Cortex of kidney (tissue), 1 donor: ENCODE data around the gene REN.

Experiments used
- DNase-seq: peaks from one replicate; lab custom pipeline; 2025; lab: John Stamatoyannopoulos, UW

REN gene

GRCh38 chr1:204130981-204131892 is 34.9 kb downstream of the REN start:
- no peak for DNase-seq

DNA sequence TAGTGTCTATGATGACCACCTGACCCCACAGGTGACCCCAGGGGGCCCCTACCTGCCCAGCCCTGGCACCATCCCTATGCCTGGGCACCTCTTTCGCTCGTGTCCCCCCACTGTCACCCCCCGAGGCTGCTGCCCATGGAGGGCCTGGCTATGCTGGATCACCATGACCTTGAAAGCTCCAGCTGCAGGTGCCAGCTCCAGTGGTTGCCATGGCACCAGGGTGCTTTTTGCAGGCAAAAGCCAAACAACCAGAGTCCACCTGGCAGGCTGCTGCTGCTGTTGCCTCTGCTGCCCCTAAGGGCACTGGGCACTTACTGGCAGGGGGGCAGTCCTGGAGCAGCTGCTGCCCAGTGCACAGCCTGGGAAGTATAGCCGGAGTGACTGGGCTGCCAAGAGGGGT is 36.0 kb downstream of the REN start:
- no peak for DNase-seq

DNA sequence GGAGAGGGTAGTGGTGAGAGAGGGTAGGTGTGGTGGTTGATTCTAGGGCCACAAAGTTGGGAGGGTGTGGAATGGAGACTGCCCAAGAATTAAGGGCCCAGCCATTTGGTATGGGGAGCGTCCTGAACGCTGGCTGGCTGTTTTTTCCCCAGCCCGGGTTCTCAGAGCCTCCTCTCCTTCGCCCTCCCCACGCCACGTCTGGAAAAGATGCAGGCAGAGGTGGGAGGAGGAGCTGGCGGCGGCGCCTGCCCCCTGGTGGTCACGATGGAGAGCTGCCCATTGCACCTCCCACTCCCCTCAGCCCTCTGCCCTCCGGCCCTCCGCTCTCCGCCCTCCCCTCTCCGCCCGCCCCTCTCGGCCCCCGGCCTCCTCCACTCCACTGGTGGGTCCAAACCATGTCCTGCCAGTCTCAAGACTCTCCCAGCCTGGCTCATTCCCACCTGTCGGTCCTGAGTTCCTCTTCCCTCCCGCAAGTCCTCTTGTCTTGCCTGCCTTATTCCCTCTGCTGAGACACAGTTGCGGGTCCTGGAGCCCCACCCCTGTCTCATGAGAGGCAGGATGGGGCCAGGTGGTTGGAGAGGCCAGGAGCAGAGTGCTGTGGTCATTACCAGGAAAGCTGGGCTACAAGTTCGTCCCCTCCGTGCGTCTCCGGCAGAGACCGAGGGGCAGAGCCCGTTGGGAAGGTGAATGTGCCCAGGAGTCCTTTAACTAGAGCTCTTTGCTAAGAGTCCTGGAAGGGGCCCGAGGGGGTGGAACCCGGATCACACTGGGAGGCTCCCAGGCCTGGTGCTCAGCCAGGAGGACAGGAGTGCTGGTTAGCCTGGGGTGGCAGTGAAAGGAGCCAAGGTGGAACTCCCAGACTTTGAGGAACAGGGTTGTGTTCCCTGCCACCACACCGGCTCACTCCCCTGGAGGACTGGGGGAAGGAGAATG is 36.9 kb downstream of the REN start:
- peak; percentile 35 for DNase-seq

- no peak for DNase-seq
Observed at GRCh38 chr1:204128464-204128963, 37.6 kb downstream of the REN start.

GRCh38 chr1:204127597-204128242 is 38.4 kb downstream of the REN start:
- no peak for DNase-seq

GRCh38 chr1:204126956-204127355 is 39.2 kb downstream of the REN start:
- no peak for DNase-seq

DNA sequence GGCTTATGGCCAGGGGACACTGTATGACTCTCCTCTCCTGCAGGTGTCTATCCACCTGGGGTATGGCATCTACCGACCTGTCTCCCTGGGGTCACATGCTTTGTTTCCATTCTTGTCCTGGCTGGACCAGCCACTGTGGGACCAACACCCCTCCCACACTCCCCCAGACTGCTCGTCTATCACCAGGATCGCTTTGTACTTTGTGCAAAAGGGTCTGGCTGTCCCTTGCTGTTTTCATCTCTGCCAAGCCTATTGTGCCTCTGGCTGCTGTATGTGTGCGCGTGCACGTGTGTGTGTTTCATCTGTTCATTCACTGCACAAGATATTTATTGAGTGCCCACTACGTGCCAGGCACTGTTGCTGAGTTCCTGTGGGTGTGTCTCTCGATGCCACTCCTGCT is 39.8 kb downstream of the REN start:
- no peak for DNase-seq

GRCh38 chr1:204125759-204126351 is 40.3 kb downstream of the REN start:
- no peak for DNase-seq

- no peak for DNase-seq
Observed at GRCh38 chr1:204124639-204125038, 41.5 kb downstream of the REN start.

GRCh38 chr1:204123376-204123775 is 42.8 kb downstream of the REN start:
- DNase-seq = no peak

GRCh38 chr1:204121840-204122555 is 44.1 kb downstream of the REN start:
- no peak for DNase-seq

GRCh38 chr1:204116539-204116938 is 49.6 kb downstream of the REN start:
- no peak for DNase-seq

- no peak for DNase-seq
Observed at GRCh38 chr1:204115116-204115515, 51.0 kb downstream of the REN start.

GRCh38 chr1:204114606-204115005 is 51.5 kb downstream of the REN start:
- DNase-seq = no peak

DNA sequence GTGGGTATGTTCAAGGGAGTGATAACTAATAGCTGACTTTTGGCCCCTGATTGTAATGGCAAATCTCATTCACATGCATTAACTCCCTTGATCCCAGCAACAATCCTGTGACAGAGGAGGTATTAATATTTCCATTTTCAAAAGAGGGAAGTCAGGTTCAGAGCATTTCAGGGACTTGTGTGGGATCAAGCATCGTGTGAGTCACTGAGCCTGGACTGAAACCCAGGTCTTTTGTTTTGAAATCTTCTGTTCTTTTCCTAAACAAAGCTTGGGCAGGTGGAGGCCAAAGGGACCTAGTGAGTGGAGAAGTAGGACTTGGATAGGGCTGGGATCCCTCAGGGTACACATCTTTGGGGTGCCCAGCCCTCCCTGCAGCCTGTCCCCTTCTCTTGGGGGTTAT is 52.2 kb downstream of the REN start:
- DNase-seq = no peak

GRCh38 chr1:204112876-204113730 is 53.0 kb downstream of the REN start:
- DNase-seq = no peak

- no peak for DNase-seq
Observed at GRCh38 chr1:204110894-204111633, 55.1 kb downstream of the REN start.

- DNase-seq = no peak
Observed at GRCh38 chr1:204108312-204109141, 57.6 kb downstream of the REN start.
